HL-60/S4 treated with retinoic acid at 250 ng/mL for 4 days and 3 days (cell line): ENCODE data around the gene MS4A8.
"Not testable (repeated sequence)": the region's sequence is repeated elsewhere in the genome, so short reads cannot be mapped to it uniquely, and the experiment has no call there.

ENCODE experiments used
- in situ Hi-C: fragments of 300-500 bp; cut with MboI; formaldehyde crosslinking; loops from 2 replicates; pipeline ENCODE4 v1.7.0; 2022; ENCODE audit warnings: low sequenced_read_pairs

MS4A8 gene

GRCh38 chr11:60724420-60724819 lies 25.0 kb downstream of the MS4A8 start, which contains the start of gene MS4A18:
TSS of gene MS4A18 (plus strand) at chr11:60724720.
- in situ Hi-C loops: no loop called here

- in situ Hi-C loops: no loop called here
Measured at GRCh38 chr11:60725592-60725991, 26.2 kb downstream of the MS4A8 start.

- in situ Hi-C loops: no loop called here
Measured at GRCh38 chr11:60731586-60731985, 32.2 kb downstream of the MS4A8 start.

- in situ Hi-C loops: no loop called here
Measured at GRCh38 chr11:60734279-60734678, 34.9 kb downstream of the MS4A8 start.

GRCh38 chr11:60739114-60739513 lies 39.7 kb downstream of the MS4A8 start:
- in situ Hi-C loops: no loop called here

GRCh38 chr11:60740573-60740972 lies 41.2 kb downstream of the MS4A8 start:
- in situ Hi-C loops: no loop called here

- in situ Hi-C loops: no loop called here
Measured at GRCh38 chr11:60741421-60741820, 42.0 kb downstream of the MS4A8 start.

- in situ Hi-C loops: no loop called here
Measured at GRCh38 chr11:60743058-60743457, 43.6 kb downstream of the MS4A8 start.

- in situ Hi-C loops: no loop called here
Measured at GRCh38 chr11:60744114-60744513, 44.7 kb downstream of the MS4A8 start.

- in situ Hi-C loops: no loop called here
Measured at GRCh38 chr11:60747359-60747873, 48.0 kb downstream of the MS4A8 start.

GRCh38 chr11:60748225-60748624 lies 48.8 kb downstream of the MS4A8 start:
- in situ Hi-C loops: no loop called here

- in situ Hi-C loops: no loop called here
Measured at GRCh38 chr11:60748821-60749220, 49.4 kb downstream of the MS4A8 start.

GRCh38 chr11:60750911-60751310 lies 51.5 kb downstream of the MS4A8 start:
- in situ Hi-C loops: no loop called here

GRCh38 chr11:60753309-60753708 lies 53.9 kb downstream of the MS4A8 start:
- in situ Hi-C loops: no loop called here

- in situ Hi-C loops: no loop called here
Measured at GRCh38 chr11:60754887-60755286, 55.5 kb downstream of the MS4A8 start.

- in situ Hi-C loops: no loop called here
Measured at GRCh38 chr11:60756307-60757032, 57.1 kb downstream of the MS4A8 start, which contains the start of gene MS4A15. TSS of gene MS4A15 (plus strand) at chr11:60756867. CDS start at chr11:60763734, 6,867 bp downstream.

- in situ Hi-C loops: no loop called here
Measured at GRCh38 chr11:60757231-60757800, 57.9 kb downstream of the MS4A8 start.

GRCh38 chr11:60758671-60759070 lies 59.3 kb downstream of the MS4A8 start:
- in situ Hi-C loops: not testable (repeated sequence)

- in situ Hi-C loops: not testable (repeated sequence)
Measured at GRCh38 chr11:60759438-60760225, 60.2 kb downstream of the MS4A8 start.

- in situ Hi-C loops: no loop called here
Measured at GRCh38 chr11:60761436-60762190, 62.2 kb downstream of the MS4A8 start.
